HCT116 (cell line): ENCODE results near the gene GCGR. TPM values are rescaled to one million over a fixed set of nuclear protein-coding genes. Genes with fewer than 3 reads are reported as not detected.

Experiments used
- ATAC-seq: fragments of 200-7000 bp; cut with Tn5 transposase; 2 replicates; pipeline ENCODE4 v1.9.1; 2020; ENCODE audit warnings: mild to moderate bottlenecking, moderate library complexity
- BruUV-seq: library from RNA; stranded (reverse); fragments of 400-500 nt; replicated peaks from 2 replicates; lab custom pipeline; 2021; lab: Mats Ljungman, UMichigan
- CTCF ChIA-PET: fragments of 300-600 bp; sonication (Branson Sonifier 250); formaldehyde crosslinking; loops from one replicate; lab custom pipeline; 2021; ENCODE audit warnings: antibody characterized with exemption; lab: Charles Lee
- POLR2A ChIA-PET: fragments of 300-600, 350-600 bp; sonication (Branson Sonifier 250); formaldehyde crosslinking; loops from one replicate; lab custom pipeline; 2021; ENCODE audit warnings: antibody characterized with exemption; lab: Charles Lee
- RAD21 ChIA-PET, 2 experiments: fragments of 300-600 bp; sonication (Branson Sonifier 250); formaldehyde crosslinking; loops; one replicate each; lab custom pipeline; 2023; ENCODE audit warnings: low total read pairs in 2 of 2; ENCODE audit not compliant: uncharacterized antibody in 2 of 2, unreplicated experiment in 2 of 2, low non-redundant PET in 1 of 2; lab: Charles Lee
- DNase-seq: peaks from one replicate; pipeline ENCODE4 v3.0.0-alpha.2; 2010; ENCODE audit warnings: low read depth, low spot score
- H2AFZ ChIP-seq: fragments of 200-600 bp; shearing (Covaris generic), sonication (generic); 2 replicates; pipeline ENCODE4 v1.6.1; 2017; ENCODE audit warnings: low read depth, mixed run types, mixed read lengths, antibody characterized with exemption, low read length; ENCODE audit not compliant: poor library complexity, severe bottlenecking
- H3K27ac ChIP-seq: 2 replicates; pipeline ENCODE4 v1.5.1; 2012; ENCODE audit warnings: low read depth, low read length
- H3K27me3 ChIP-seq: fragments of 200-600 bp; sonication (generic); 2 replicates; pipeline ENCODE4 v1.6.1; 2016; ENCODE audit warnings: mixed run types, low read length, mixed read lengths; ENCODE audit not compliant: insufficient read depth
- H3K36me3 ChIP-seq, 2 experiments: fragments of 200-500 bp in 1 of 2; fragments of 200-600 bp in 1 of 2; sonication (Bioruptor generic) in 1 of 2; sonication (generic) in 1 of 2; 2 replicates each; pipeline versions ENCODE4 v1.5.1 to v1.6.1; 2014 to 2016; ENCODE audit warnings: low read length in 2 of 2, inconsistent platforms in 1 of 2, mixed read lengths in 1 of 2, mixed run types in 1 of 2; ENCODE audit not compliant: insufficient read depth in 2 of 2, control insufficient read depth in 1 of 2
- H3K4me1 ChIP-seq, 2 experiments: fragments of 200-600 bp in 1 of 2; sonication (generic) in 1 of 2; 2 replicates each; pipeline versions ENCODE4 v1.5.1 to v1.6.1; 2012 to 2017; ENCODE audit warnings: low read length in 2 of 2, inconsistent platforms in 1 of 2, mild to moderate bottlenecking in 1 of 2, mixed read lengths in 1 of 2, mixed run types in 1 of 2, moderate library complexity in 1 of 2; ENCODE audit not compliant: insufficient read depth in 2 of 2, control insufficient read depth in 1 of 2
- H3K4me2 ChIP-seq: fragments of 200-600 bp; sonication (generic); 2 replicates; pipeline ENCODE4 v1.6.1; 2017; ENCODE audit warnings: mixed run types, low read length, mixed read lengths
- H3K4me3 ChIP-seq, 2 experiments: fragments of 200-600 bp in 1 of 2; sonication (generic) in 1 of 2; replicated peaks in 1 of 2; 2 replicates each; pipeline ENCODE4 v1.5.1; 2011 to 2016; ENCODE audit warnings: low read length in 2 of 2, control low read depth in 1 of 2, low read depth in 1 of 2, mild to moderate bottlenecking in 1 of 2, mixed read lengths in 1 of 2, mixed run types in 1 of 2
- H3K79me2 ChIP-seq: fragments of 200-600 bp; sonication (generic); 2 replicates; pipeline ENCODE4 v1.6.1; 2017; ENCODE audit warnings: mild to moderate bottlenecking, mixed run types, low read length, moderate library complexity, mixed read lengths; ENCODE audit not compliant: insufficient read depth
- H3K9ac ChIP-seq: fragments of 200-600 bp; sonication (generic); 2 replicates; pipeline ENCODE4 v1.6.1; 2016; ENCODE audit warnings: low read length, mixed read lengths
- H3K9me2 ChIP-seq: fragments of 200-600 bp; sonication (generic), shearing (Covaris generic); 2 replicates; pipeline ENCODE4 v1.6.1; 2017; ENCODE audit warnings: mixed run types, mild to moderate bottlenecking, moderate library complexity; ENCODE audit not compliant: insufficient read depth
- H3K9me3 ChIP-seq, 2 experiments: fragments of 200-500 bp in 1 of 2; fragments of 200-600 bp in 1 of 2; sonication (Bioruptor generic) in 1 of 2; sonication (generic) in 1 of 2; 2 replicates each; pipeline ENCODE4 v1.6.1; 2014 to 2017; ENCODE audit warnings: low read length in 2 of 2, mixed read lengths in 2 of 2, inconsistent platforms in 1 of 2, low read depth in 1 of 2, mild to moderate bottlenecking in 1 of 2, mixed run types in 1 of 2, moderate library complexity in 1 of 2; ENCODE audit not compliant: control insufficient read depth in 1 of 2, insufficient read depth in 1 of 2
- H4K20me1 ChIP-seq: fragments of 200-600 bp; sonication (generic), shearing (Covaris generic); 2 replicates; pipeline ENCODE4 v1.6.1; 2017; ENCODE audit warnings: mixed run types, mild to moderate bottlenecking, moderate library complexity; ENCODE audit not compliant: insufficient read depth
- RAD21 ChIP-seq: IDR thresholded peaks from 2 replicates; pipeline ENCODE4 v1.6.1; 2012; ENCODE audit warnings: low read depth, mild to moderate bottlenecking
- REST ChIP-seq: IDR thresholded peaks from 2 replicates; pipeline ENCODE4 v1.6.1; 2012; ENCODE audit warnings: low read depth
- SIN3A ChIP-seq: IDR thresholded peaks from 2 replicates; pipeline ENCODE4 v1.6.1; 2012; ENCODE audit warnings: low read depth
- SP1 ChIP-seq: IDR thresholded peaks from 2 replicates; pipeline ENCODE4 v1.6.1; 2012; ENCODE audit warnings: low read depth
- intact Hi-C: fragments of 100-400 bp; cut with micrococcal nuclease; formaldehyde crosslinking; loops from 2 replicates; pipeline ENCODE4 v1.10.0; 2022
- total RNA-seq: library from RNA; stranded (reverse); gene quantifications from one replicate; pipeline ENCODE4 v1.2.1, GENCODE V29; 2021; ENCODE audit not compliant: unreplicated experiment

GCGR gene
- total RNA-seq, 1 experiment from 2014 or later = not detected

- H3K4me2 ChIP-seq = no peak overlapping the region
- ChIA-PET RAD21 (no interaction called here), POLR2A (interaction anchor here (1.6 kb wide), 1 partner anchor 14 kb away, joined by 5 read pairs; no protein-coding TSS in a partner anchor), CTCF (interaction anchor here (1.2 kb wide), 1 partner anchor 14 kb away, joined by 8 read pairs; no protein-coding TSS in a partner anchor)
- peaks cover 0 to 6% of the 10 kb centered on the region in 2 experiments; a peak in 2 of 4 replicates for H3K4me1 ChIP-seq
- TF ChIP-seq SIN3A (no peak), RAD21 (no peak), REST (no peak), SP1 (no peak)
- no peak for DNase-seq
- no peaks in the 10 kb centered on the region for H3K9me3 ChIP-seq
- intact Hi-C loops = no loop called here
- H3K9me2 ChIP-seq = no peaks in the 10 kb centered on the region
- no peaks in the 10 kb centered on the region for H3K36me3 ChIP-seq
- H3K9ac ChIP-seq = no peak overlapping the region
- ATAC-seq = no peak
- no TSS peak for BruUV-seq
- no peak overlapping the region for H3K4me3 ChIP-seq
- H3K27me3 ChIP-seq = peaks cover 13% of the 10 kb centered on the region; the same call in 1 of the 2 replicates
- H4K20me1 ChIP-seq = no peaks in the 10 kb centered on the region
- H3K27ac ChIP-seq = no peak overlapping the region
- no peak overlapping the region for H2AFZ ChIP-seq
- H3K79me2 ChIP-seq = no peaks in the 10 kb centered on the region
Observed at GRCh38 chr17:81807839-81808238, 3.9 kb downstream of the GCGR start.
